ENCODE results near the gene SCUBE1.

The SCUBE1 gene

GRCh38 chr22:43343262-43343669 lies at the start of gene SCUBE1:
Gene SCUBE1, minus strand, starts transcription at chr22:43343372. Its CDS starts 111 bp downstream, at chr22:43343261.
- peak; percentile 21 for DNase-seq

- DNase-seq, result no peak
These were observed 49.3 kb upstream of the SCUBE1 start for GRCh38 chr22:43392385-43392989.

GRCh38 chr22:43391306-43391705 lies 48.1 kb upstream of the SCUBE1 start:
- no peak for DNase-seq

GRCh38 chr22:43390872-43391271 lies 47.7 kb upstream of the SCUBE1 start:
- DNase-seq, result no peak

GRCh38 chr22:43390166-43390565 lies 47.0 kb upstream of the SCUBE1 start:
- no peak for DNase-seq

- DNase-seq, result no peak
These were observed 46.2 kb upstream of the SCUBE1 start for GRCh38 chr22:43389227-43389836.

- DNase-seq, result peak; percentile 57
These were observed 45.3 kb upstream of the SCUBE1 start for GRCh38 chr22:43388420-43388851.

GRCh38 chr22:43387815-43388214 lies 44.6 kb upstream of the SCUBE1 start:
- no peak for DNase-seq

GRCh38 chr22:43385770-43386641 lies 42.8 kb upstream of the SCUBE1 start:
- DNase-seq, result peak; percentile 44

GRCh38 chr22:43384863-43385262 lies 41.7 kb upstream of the SCUBE1 start:
- no peak for DNase-seq

GRCh38 chr22:43381693-43382092 lies 38.5 kb upstream of the SCUBE1 start:
- no peak for DNase-seq

- DNase-seq, result no peak
These were observed 34.9 kb upstream of the SCUBE1 start for GRCh38 chr22:43377896-43378704.

- no peak for DNase-seq
These were observed 34.4 kb upstream of the SCUBE1 start for GRCh38 chr22:43377548-43377895.

- no peak for DNase-seq
These were observed 33.8 kb upstream of the SCUBE1 start for GRCh38 chr22:43376765-43377547.

GRCh38 chr22:43375951-43376455 lies 32.8 kb upstream of the SCUBE1 start:
- DNase-seq, result no peak

GRCh38 chr22:43370036-43370435 lies 26.9 kb upstream of the SCUBE1 start:
- no peak for DNase-seq

GRCh38 chr22:43365715-43366440 lies 22.7 kb upstream of the SCUBE1 start:
- no peak for DNase-seq

GRCh38 chr22:43364169-43364435 lies 20.9 kb upstream of the SCUBE1 start:
- DNase-seq, result no peak

- no peak for DNase-seq
These were observed 20.4 kb upstream of the SCUBE1 start for GRCh38 chr22:43363315-43364168.

- no peak for DNase-seq
These were observed 17.4 kb upstream of the SCUBE1 start for GRCh38 chr22:43360576-43360975.

- no peak for DNase-seq
These were observed 13.7 kb upstream of the SCUBE1 start for GRCh38 chr22:43356881-43357280.

Measured in NCI-H146 (cell line).